ENCODE data around the gene ZNF385C.

Gene ZNF385C

GRCh38 chr17:42094375-42095069 lies 3.8 kb downstream of the ZNF385C start:
- no peak for TF ChIP-seq CTCF (IDR thresholded peaks at IDR 0.05; ENCODE audit: insufficient read depth, low read depth, low read length, missing control alignments)
- no peak overlapping the region for H3K4me3 ChIP-seq (ENCODE audit: low read depth, low read length)
- DNase-seq (ENCODE audit: low read depth), result no peak

- DNase-seq (ENCODE audit: low read depth), result no peak
- no peak overlapping the region for H3K4me3 ChIP-seq (ENCODE audit: low read depth, low read length)
- TF ChIP-seq CTCF (IDR thresholded peaks at IDR 0.05; ENCODE audit: insufficient read depth, low read depth, low read length, missing control alignments), result no peak
These were observed 5.3 kb downstream of the ZNF385C start for GRCh38 chr17:42092939-42093338.

GRCh38 chr17:42090964-42091790 lies 7.1 kb downstream of the ZNF385C start:
- H3K4me3 ChIP-seq (ENCODE audit: low read depth, low read length), result no peak overlapping the region
- no peak for TF ChIP-seq CTCF (IDR thresholded peaks at IDR 0.05; ENCODE audit: insufficient read depth, low read depth, low read length, missing control alignments)
- DNase-seq (ENCODE audit: low read depth), result no peak

GRCh38 chr17:42088736-42089135 lies 9.5 kb downstream of the ZNF385C start:
- no peak overlapping the region for H3K4me3 ChIP-seq (ENCODE audit: low read depth, low read length)
- no peak for DNase-seq (ENCODE audit: low read depth)
- no peak for TF ChIP-seq CTCF (IDR thresholded peaks at IDR 0.05; ENCODE audit: insufficient read depth, low read depth, low read length, missing control alignments)

GRCh38 chr17:42087736-42088705 lies 10.3 kb downstream of the ZNF385C start:
- no peak overlapping the region for H3K4me3 ChIP-seq (ENCODE audit: low read depth, low read length)
- no peak for TF ChIP-seq CTCF (IDR thresholded peaks at IDR 0.05; ENCODE audit: insufficient read depth, low read depth, low read length, missing control alignments)
- no peak for DNase-seq (ENCODE audit: low read depth)

- no peak for TF ChIP-seq CTCF (IDR thresholded peaks at IDR 0.05; ENCODE audit: insufficient read depth, low read depth, low read length, missing control alignments)
- DNase-seq (ENCODE audit: low read depth), result no peak
- no peak overlapping the region for H3K4me3 ChIP-seq (ENCODE audit: low read depth, low read length)
These were observed 11.1 kb downstream of the ZNF385C start for GRCh38 chr17:42087042-42087701.

Data from GM12865 (cell line).